ENCODE results near the gene CHST5. TPM values are rescaled to one million over a fixed set of nuclear protein-coding genes. Genes with fewer than 3 reads are reported as not detected.

Gene CHST5
- total and polyA plus RNA-seq, 2 of the 8 experiments (the other 6 are each of a cell fraction or from before 2014, with no cell fraction given) = 0.13 to 0.23 TPM

DNA sequence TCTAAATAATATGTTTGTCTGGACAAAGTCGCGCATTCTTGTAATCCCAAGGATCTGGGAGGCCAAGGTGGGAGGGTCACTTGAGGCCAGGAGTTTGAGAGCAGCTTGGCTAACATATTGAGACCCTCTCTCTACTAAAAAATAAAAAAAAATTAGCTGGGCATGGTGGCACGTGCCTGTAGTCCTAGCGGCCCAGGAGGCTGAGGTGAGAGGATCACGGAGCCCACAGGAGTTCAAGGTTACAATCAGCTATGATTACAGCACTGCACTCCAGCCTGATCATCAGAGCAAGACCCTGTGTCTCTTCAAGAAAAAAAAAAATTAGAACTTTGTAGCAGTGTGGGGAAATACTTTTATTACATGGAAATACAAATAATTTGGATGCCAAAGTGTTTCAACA is 34.5 kb downstream of the CHST5 start (continued):
- TF ChIP-seq, protein P1, sequence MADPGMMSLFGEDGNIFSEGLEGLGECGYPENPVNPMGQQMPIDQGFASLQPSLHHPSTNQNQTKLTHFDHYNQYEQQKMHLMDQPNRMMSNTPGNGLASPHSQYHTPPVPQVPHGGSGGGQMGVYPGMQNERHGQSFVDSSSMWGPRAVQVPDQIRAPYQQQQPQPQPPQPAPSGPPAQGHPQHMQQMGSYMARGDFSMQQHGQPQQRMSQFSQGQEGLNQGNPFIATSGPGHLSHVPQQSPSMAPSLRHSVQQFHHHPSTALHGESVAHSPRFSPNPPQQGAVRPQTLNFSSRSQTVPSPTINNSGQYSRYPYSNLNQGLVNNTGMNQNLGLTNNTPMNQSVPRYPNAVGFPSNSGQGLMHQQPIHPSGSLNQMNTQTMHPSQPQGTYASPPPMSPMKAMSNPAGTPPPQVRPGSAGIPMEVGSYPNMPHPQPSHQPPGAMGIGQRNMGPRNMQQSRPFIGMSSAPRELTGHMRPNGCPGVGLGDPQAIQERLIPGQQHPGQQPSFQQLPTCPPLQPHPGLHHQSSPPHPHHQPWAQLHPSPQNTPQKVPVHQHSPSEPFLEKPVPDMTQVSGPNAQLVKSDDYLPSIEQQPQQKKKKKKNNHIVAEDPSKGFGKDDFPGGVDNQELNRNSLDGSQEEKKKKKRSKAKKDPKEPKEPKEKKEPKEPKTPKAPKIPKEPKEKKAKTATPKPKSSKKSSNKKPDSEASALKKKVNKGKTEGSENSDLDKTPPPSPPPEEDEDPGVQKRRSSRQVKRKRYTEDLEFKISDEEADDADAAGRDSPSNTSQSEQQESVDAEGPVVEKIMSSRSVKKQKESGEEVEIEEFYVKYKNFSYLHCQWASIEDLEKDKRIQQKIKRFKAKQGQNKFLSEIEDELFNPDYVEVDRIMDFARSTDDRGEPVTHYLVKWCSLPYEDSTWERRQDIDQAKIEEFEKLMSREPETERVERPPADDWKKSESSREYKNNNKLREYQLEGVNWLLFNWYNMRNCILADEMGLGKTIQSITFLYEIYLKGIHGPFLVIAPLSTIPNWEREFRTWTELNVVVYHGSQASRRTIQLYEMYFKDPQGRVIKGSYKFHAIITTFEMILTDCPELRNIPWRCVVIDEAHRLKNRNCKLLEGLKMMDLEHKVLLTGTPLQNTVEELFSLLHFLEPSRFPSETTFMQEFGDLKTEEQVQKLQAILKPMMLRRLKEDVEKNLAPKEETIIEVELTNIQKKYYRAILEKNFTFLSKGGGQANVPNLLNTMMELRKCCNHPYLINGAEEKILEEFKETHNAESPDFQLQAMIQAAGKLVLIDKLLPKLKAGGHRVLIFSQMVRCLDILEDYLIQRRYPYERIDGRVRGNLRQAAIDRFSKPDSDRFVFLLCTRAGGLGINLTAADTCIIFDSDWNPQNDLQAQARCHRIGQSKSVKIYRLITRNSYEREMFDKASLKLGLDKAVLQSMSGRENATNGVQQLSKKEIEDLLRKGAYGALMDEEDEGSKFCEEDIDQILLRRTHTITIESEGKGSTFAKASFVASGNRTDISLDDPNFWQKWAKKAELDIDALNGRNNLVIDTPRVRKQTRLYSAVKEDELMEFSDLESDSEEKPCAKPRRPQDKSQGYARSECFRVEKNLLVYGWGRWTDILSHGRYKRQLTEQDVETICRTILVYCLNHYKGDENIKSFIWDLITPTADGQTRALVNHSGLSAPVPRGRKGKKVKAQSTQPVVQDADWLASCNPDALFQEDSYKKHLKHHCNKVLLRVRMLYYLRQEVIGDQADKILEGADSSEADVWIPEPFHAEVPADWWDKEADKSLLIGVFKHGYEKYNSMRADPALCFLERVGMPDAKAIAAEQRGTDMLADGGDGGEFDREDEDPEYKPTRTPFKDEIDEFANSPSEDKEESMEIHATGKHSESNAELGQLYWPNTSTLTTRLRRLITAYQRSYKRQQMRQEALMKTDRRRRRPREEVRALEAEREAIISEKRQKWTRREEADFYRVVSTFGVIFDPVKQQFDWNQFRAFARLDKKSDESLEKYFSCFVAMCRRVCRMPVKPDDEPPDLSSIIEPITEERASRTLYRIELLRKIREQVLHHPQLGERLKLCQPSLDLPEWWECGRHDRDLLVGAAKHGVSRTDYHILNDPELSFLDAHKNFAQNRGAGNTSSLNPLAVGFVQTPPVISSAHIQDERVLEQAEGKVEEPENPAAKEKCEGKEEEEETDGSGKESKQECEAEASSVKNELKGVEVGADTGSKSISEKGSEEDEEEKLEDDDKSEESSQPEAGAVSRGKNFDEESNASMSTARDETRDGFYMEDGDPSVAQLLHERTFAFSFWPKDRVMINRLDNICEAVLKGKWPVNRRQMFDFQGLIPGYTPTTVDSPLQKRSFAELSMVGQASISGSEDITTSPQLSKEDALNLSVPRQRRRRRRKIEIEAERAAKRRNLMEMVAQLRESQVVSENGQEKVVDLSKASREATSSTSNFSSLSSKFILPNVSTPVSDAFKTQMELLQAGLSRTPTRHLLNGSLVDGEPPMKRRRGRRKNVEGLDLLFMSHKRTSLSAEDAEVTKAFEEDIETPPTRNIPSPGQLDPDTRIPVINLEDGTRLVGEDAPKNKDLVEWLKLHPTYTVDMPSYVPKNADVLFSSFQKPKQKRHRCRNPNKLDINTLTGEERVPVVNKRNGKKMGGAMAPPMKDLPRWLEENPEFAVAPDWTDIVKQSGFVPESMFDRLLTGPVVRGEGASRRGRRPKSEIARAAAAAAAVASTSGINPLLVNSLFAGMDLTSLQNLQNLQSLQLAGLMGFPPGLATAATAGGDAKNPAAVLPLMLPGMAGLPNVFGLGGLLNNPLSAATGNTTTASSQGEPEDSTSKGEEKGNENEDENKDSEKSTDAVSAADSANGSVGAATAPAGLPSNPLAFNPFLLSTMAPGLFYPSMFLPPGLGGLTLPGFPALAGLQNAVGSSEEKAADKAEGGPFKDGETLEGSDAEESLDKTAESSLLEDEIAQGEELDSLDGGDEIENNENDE (IDR thresholded peaks at IDR 0.05; ENCODE audit: insufficient replicate concordance, low read length) = no peak
- TF ChIP-seq SRF (IDR thresholded peaks at IDR 0.05; ENCODE audit: low read depth, low read length) (no peak), ASH2L (IDR thresholded peaks at IDR 0.05; ENCODE audit: low read length) (no peak), PHF8 (conservative IDR thresholded peaks at IDR 0.05; ENCODE audit: low read depth, low read length) (no peak), CEBPB (IDR thresholded peaks at IDR 0.05; ENCODE audit: low read depth, low read length) (no peak), TAF1 (IDR thresholded peaks at IDR 0.05; ENCODE audit: low read depth, low read length) (no peak), CHD1 (IDR thresholded peaks at IDR 0.05; ENCODE audit: low read depth, low read length) (no peak), HDAC6 (IDR thresholded peaks at IDR 0.05; ENCODE audit: low read depth, low read length) (no peak), RNF2 (IDR thresholded peaks at IDR 0.05; ENCODE audit: borderline replicate concordance, low read depth, low read length, missing control alignments, poor library complexity, severe bottlenecking) (no peak), FOSL1 (IDR thresholded peaks at IDR 0.05; ENCODE audit: insufficient read depth, low read depth, low read length) (no peak), BACH1 (IDR thresholded peaks at IDR 0.05; ENCODE audit: low read length) (no peak), GABPA (IDR thresholded peaks at IDR 0.05; ENCODE audit: borderline replicate concordance, insufficient read depth, low read length) (no peak), KDM5A (IDR thresholded peaks at IDR 0.05; ENCODE audit: low read length) (no peak)

Measured in H1 (cell line).